ENCODE results near the gene PCNX2. TPM values are rescaled to one million over a fixed set of nuclear protein-coding genes. Genes with fewer than 3 reads are reported as not detected.
"Not testable (repeated sequence)": the region's sequence is repeated elsewhere in the genome, so short reads cannot be mapped to it uniquely, and the experiment has no call there.

The PCNX2 gene
- total RNA-seq, 2 donors from 2014 or later = 8.1 to 9.0 TPM

DNA sequence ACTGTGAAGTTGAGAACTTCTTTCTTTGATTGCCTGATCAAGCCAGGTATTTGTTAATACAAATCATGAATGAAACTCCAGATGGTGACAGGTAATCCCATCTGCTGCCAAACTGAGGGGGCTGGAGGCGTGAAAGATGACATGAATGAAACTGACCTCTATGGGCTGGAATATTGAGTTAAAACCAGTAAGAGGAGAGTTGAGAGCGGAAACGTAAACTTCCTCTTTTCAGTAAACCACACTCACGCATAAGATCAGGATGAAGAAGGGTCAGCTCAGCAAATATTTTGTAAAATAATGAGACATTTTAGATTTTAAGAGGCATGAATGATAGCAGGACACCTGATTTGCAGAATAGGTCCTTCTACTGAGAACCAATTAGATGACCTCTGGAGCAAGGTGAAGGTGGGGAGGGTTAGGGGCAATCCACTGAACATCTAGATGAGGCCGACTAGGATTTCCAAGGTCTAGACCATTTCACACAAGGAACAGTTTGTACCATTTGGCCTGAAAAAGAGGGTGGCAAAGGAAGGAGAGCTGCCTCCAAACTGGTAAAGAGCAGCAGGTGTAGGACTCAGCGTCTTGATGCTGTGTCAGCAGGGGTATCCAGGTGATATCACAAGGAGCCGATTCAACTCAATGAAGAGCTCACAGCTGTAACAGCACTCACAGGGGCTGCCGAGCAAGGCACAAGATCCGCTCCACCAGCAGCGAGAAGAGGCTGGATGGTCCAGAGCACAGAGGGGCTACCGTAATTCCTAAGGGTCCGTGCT, 212.6 kb downstream of the PCNX2 start:
- TF ChIP-seq CTCF (IDR thresholded peaks at IDR 0.05) = no peak
- Histone ChIP-seq H3K4me1 (peaks cover 0 to 7% of the 10 kb centered on the region in 2 donors), H3K27me3 (no peaks in the 10 kb centered on the region), H3K36me3 (no peaks in the 10 kb centered on the region), H3K4me3 (no peak overlapping the region), H3K9me3 (no peaks in the 10 kb centered on the region), H3K27ac (no peak overlapping the region)
- no peak for DNase-seq (ENCODE audit: low spot score)

- TF ChIP-seq CTCF (IDR thresholded peaks at IDR 0.05) = no peak
- DNase-seq (ENCODE audit: low spot score) = no peak
- no peak overlapping the region for H3K4me3 ChIP-seq
- no peak overlapping the region for H3K27ac ChIP-seq
- H3K9me3 ChIP-seq = no peaks in the 10 kb centered on the region
- H3K27me3 ChIP-seq = no peaks in the 10 kb centered on the region
- H3K4me1 ChIP-seq = peaks cover 0 to 5% of the 10 kb centered on the region in 2 donors
- no peaks in the 10 kb centered on the region for H3K36me3 ChIP-seq
These were observed 213.8 kb downstream of the PCNX2 start for GRCh38 chr1:233081735-233082134.

GRCh38 chr1:233080827-233081226, 214.7 kb downstream of the PCNX2 start:
- H3K9me3 ChIP-seq, H3K36me3 ChIP-seq: not testable (repeated sequence)

DNA sequence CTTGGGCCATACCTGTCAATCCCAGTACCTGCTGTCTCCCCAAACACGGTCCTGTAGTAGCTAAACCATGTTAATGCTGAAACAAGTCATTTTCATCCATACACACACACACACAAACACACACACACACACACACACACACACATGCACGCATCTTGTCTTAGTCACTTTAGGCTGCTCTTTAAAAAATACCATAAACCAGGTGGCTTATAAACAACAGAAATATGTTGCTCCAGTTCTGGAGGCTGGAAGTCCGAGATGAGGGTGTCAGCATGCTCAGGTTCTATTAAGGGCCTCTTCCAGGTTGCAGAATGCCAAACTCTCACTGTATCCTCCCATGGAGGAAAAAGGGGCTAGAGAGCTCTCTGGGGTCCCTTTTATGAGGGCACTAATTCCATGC, 215.2 kb downstream of the PCNX2 start:
- Histone ChIP-seq H3K9me3 (no peaks in the 10 kb centered on the region), H3K4me3 (no peak overlapping the region), H3K4me1 (peaks cover 0 to 4% of the 10 kb centered on the region in 2 donors), H3K27ac (no peak overlapping the region), H3K27me3 (no peaks in the 10 kb centered on the region), H3K36me3 (no peaks in the 10 kb centered on the region)
- no peak for DNase-seq (ENCODE audit: low spot score)
- no peak for TF ChIP-seq CTCF (IDR thresholded peaks at IDR 0.05)

More at GRCh38 chr1:233080827-233081226, 214.7 kb downstream of the PCNX2 start:
- not testable (repeated sequence) for H3K27ac ChIP-seq; H3K27me3 ChIP-seq; H3K4me1 ChIP-seq; DNase-seq (ENCODE audit: low spot score); H3K4me3 ChIP-seq

- DNase-seq (ENCODE audit: low spot score) = no peak
These were observed 216.0 kb downstream of the PCNX2 start for GRCh38 chr1:233079574-233079973.

DNA sequence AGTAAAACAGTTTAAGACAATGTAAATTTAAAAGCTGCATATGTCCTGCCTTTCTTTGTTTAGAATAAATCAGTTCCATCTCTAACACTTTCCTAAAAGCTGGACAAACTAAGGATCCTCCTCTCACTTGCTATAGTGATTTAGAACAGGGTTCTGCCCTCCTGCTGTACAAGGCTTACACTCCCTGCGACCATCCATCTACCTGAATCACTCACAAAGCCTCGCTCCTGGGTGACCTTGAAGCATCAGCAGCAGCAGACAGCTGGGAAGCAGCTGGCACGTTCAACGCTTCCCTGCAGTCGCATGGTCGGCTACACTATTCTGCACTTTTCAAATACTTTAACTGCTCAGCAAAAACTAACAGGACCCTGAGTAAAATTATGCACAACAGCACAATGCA, 217.1 kb downstream of the PCNX2 start:
- H3K9me3 ChIP-seq = no peaks in the 10 kb centered on the region
- DNase-seq (ENCODE audit: low spot score) = no peak
- H3K4me3 ChIP-seq = no peak overlapping the region
- no peak for TF ChIP-seq CTCF (IDR thresholded peaks at IDR 0.05)
- no peak overlapping the region for H3K27ac ChIP-seq
- no peaks in the 10 kb centered on the region for H3K36me3 ChIP-seq
- peaks cover 0 to 4% of the 10 kb centered on the region in 2 donors for H3K4me1 ChIP-seq
- no peaks in the 10 kb centered on the region for H3K27me3 ChIP-seq

More at GRCh38 chr1:233079574-233079973, 216.0 kb downstream of the PCNX2 start:
- Histone ChIP-seq H3K27ac (no peak overlapping the region), H3K27me3 (no peaks in the 10 kb centered on the region), H3K4me3 (no peak overlapping the region), H3K9me3 (no peaks in the 10 kb centered on the region), H3K36me3 (no peaks in the 10 kb centered on the region), H3K4me1 (peaks cover 0 to 4% of the 10 kb centered on the region in 2 donors)
- no peak for TF ChIP-seq CTCF (IDR thresholded peaks at IDR 0.05)

All from right atrium auricular region (tissue), 2 donors.